NCI-H2107 treated with DMSO at 0.1 percent for 48 hours (cell line): ENCODE results near the gene VAT1L.

ENCODE experiments used
- DNase-seq: peaks from one replicate; lab custom pipeline; 2025; ENCODE audit not compliant: unreplicated experiment; lab: John Stamatoyannopoulos, UW

VAT1L gene, protein sequence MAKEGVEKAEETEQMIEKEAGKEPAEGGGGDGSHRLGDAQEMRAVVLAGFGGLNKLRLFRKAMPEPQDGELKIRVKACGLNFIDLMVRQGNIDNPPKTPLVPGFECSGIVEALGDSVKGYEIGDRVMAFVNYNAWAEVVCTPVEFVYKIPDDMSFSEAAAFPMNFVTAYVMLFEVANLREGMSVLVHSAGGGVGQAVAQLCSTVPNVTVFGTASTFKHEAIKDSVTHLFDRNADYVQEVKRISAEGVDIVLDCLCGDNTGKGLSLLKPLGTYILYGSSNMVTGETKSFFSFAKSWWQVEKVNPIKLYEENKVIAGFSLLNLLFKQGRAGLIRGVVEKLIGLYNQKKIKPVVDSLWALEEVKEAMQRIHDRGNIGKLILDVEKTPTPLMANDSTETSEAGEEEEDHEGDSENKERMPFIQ

DNA sequence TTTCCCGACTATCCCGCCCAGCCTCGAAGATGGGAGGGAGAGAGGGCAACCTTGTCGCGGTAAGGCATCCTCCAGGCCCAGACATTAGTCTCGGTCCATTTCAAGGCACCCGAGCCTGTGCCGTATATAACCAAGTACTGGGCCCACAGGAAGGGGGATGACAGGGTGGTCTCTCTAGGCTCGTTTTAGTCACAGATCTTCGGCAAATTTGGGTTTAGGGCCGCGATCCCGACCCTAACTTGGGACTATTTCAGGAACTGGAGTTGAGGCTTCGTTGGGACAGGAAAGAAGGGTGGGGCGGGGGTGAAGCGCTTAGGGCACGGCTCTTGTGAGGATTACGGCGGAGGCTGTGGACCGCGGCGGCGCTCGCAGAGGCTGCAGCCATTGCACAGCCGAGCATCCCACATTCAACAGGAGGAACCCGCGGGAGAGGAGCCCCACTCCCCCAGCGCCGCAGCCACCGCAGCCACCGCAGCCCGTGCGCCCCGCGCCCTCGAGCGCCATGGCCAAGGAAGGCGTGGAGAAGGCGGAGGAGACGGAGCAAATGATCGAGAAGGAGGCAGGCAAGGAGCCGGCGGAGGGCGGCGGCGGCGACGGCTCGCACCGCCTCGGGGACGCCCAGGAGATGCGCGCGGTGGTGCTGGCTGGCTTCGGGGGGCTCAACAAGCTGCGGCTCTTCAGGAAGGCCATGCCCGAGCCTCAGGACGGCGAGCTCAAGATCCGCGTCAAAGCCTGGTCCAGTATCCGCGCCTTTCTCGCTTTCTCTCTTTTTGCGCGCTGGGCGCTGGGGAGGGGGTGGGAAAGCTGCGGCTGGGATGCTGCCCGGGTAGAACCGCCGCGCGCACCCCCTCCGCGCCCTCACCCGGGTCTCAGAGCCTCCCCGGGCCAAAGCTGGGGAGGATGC is at the start of gene VAT1L:
Gene VAT1L, plus strand, starts transcription at position 384 of the 904 bp plus-strand sequence. Its CDS starts 119 bp downstream, at position 503.
- DNase-seq, result no peak

DNA sequence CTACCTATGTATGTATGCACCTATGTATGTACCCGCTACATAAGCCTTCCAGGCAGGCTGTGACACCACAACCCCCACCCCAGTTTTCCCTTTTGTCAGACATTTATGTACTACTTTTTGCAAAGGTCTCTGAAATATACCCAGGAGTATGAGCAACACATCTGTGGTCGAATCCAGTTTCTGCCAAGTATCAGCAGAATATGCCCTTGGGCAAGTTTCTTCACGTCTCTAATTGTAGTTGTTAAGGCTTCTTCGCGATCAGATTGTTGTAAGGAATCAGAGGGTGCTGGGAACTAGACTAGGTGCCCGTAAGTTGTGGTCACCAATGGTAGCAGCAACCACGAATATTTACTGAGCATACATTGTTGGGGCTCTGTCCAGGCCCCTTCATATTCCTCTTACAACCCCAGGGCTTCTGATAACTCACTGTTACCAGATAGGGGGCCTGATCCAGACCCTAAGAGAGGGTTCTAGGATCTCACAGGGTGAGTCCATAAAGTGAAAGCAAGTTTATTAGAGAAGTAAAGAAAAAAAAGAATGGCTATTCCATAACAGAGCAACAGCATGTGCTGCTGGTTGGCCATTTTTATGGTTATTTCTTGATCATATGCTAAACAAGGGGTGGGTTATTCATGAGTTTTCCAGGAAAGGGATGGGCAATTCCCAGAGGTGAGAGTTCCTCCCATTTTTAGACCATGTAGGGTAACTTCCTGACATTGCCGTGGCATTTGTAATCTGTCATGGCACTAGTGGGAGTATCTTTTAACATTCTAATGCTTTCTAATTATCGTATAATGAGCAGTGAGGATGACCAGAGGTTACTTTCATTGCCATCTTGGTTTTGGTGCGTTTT is 49.4 kb upstream of the VAT1L start:
- no peak for DNase-seq

DNA sequence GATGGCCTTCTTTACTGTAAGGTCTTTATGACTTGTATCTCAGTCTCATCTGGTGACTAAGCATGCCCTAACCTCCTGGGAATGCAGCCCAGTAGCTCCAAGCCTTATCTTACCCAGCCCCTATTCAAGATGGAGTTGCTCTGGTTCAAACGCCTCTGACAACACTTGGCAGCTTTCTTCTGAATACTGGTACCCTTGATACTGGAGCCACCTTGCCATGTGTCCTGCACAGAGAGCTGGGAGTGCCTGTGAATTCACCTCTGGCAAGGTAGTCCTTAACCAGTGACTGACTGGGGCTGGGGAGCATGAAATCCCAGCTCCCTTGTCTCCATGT is 48.8 kb upstream of the VAT1L start:
- DNase-seq, result no peak

DNA sequence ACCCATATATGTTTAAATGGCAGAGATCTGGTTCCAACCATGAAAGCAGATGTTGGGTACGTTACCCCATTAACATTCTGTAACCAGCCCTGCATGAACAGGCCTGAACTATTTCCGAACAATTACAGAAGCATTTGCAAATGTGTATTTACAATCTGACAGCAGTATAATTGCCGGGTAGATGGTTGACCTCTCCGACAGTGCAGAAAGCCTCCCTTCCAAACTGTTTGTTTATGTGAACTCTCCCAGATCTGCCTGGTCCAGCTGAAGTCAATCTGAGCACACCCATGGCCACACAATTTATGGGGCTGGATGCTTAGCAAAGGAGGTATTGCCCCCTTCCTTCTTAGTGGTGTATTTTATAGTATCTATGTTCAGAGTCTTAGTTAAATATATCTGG is 44.2 kb upstream of the VAT1L start:
- no peak for DNase-seq

DNA sequence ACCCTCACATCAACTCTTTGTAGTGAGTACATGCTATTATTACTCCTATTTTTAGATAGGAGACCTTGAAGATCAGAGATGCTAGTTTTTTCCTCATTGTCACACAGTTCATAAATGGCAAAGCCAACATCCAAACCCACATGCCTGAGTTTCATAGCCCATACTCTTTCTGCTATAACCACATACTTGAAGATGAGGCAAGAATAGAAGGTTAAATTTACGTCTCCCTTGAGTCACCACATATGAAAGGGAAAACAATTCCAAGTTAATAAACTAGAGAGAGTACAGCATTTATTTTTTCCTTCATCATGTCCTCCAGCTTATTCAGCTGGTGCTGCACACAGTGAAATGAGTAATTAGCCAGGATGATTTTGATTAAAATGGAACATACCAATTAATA is 42.4 kb upstream of the VAT1L start:
- DNase-seq, result no peak

DNA sequence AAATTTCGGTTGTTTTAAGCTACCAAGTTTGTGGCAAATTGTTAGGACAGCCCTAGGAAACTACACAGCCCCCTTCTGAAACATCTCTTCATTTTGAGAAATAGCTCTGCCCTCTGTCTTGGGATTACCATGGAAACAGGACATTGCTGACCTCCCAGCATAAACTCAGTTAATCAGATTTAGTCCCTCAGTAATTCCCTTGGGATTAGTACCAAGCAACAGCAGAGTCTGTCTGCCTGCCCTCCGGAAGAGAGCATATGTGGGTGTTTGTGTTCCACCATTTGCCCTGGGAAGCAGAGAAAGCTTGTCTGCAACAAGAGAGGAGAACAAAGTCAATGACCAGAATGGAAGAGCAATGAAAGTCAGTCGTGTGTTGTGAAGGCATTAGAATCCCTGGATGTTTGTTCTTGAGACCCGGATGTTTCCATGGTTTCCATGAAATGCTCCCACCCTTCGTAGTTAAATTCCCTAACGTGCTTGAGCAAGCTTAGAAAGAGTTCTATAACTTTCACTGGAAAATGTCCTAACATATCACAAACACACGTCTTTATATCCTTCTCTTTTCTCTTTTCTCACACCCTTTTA is 39.9 kb upstream of the VAT1L start:
- no peak for DNase-seq

DNA sequence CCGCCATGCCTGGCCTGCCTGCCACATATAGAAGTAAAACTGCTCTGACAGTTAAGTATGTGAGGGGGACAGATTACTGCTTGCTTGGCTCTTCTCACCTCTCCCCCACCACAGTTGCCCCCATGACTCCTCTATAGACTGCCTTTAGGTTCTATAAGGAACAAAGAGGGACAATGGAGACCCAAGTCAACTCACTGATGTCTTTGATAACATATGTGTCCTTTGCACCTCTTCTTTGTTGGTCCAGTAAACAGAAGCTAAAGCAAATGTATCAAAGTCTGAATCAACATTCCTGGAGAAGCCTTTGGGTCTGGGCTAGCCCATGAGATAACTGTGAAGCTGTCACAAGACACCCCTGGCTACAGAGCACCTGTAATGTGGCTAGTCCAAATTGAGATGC is 38.9 kb upstream of the VAT1L start:
- no peak for DNase-seq

DNA sequence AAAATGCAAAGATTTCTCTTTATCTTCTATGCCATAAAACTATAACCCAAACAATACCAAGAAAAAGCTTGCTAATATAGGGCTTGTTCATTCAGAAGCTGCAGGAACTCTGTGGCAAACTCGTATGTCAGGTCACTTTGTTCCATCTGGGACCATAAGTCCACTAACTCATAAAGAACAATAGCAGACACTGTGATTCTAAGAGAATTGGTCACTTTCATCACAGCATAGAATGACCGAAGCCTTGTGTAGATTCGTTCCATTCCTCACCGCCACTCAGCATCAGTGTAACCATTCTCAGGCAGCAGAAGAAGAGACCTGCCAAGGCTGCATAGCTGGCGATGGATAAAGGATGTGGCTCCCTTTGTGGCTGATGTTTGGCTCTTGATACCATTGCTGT is 30.3 kb upstream of the VAT1L start:
- no peak for DNase-seq

DNA sequence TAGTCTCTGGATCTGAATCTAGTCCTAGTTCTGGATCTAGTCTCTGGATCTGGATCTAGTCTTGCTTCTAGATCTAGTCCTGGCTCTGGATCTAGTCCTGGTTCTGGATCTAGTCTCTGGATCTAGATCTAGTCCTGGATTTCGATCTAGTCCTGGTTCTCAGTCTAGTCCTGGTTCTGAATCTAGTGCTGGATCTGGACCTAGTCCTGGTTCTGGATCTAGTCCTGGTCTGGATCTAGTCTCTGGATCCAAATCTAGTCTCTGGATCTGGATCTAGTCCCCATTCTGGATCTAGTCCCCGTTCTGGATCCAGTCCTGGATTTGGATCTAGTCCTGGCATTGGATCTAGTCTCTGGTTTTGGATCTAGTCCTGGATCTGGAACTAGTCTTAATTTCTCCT is 29.9 kb upstream of the VAT1L start:
- DNase-seq, result no peak

DNA sequence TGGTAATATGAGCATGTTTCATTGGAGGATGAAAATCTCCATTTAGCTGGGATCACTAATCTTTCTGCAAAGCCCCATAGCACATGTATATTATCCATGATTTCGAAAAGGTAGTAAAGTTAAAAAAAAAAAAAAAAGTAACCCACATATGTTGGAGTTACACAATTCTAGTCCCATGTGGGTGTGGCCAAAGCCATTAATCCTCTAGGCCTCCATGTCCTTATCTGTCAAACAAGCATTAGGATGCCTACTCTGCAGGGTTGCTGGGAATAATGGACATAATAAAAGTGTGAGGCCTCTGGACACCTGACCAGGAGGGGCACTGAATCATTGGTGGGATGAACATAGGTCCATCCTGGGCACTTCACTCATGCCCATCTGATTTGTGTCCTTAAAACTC is 29.2 kb upstream of the VAT1L start:
- no peak for DNase-seq

DNA sequence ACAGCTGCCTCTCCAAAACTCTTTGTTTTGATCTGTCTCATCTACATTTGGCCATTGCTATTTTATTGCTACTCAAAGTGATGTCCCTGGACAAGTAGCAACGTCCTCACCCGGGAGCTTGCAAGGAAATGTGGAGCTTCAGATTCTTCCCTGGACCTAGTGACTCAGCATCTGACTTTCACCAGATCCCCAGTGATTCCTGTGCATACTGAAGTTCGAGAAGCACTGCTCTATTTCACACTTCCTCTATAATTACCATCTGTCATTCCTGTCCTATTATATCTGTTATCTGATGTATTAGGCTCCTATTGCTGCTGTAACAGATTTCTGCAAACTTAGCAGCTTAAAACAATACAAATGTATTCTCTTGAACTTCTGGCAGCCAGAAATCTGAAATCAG is 28.5 kb upstream of the VAT1L start:
- DNase-seq, result no peak

DNA sequence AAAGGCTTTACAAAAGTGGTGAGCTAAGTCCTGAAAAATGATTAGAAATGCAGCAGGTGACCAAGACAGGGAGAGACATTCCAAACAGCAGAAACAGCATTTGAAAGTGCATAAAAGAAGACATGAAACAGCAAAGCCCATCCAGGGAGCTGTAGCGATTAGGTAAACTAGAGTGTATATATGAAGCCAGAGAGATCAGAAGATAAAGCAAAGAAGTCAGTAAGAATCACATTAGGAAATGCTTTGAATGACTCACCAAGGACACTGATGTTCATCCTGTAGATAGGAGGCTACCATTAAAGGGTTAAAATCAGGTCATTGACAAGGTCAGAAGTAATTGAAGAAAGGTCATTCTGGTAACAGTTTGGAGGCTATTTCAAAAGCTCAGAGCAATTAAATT is 27.6 kb upstream of the VAT1L start:
- DNase-seq, result no peak

DNA sequence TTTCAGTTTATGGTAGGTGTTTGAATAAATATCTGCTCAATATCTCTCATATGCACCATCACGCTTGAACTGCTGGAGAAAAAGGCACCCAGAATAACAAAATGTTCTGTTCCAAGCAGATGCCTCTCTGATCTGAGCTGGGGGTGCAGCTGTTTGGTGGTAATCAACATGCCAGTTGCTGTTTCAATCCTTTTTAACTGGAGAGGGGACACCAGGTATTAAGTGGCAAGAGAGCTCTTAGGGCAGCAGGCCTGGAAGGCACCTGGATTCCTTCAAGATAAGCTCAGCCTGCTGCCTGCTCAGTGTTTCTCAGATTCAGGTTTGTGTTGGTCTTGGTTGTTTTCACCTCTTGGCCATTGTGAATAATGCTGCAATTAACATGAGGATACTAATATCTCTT is 27.2 kb upstream of the VAT1L start:
- DNase-seq, result no peak

DNA sequence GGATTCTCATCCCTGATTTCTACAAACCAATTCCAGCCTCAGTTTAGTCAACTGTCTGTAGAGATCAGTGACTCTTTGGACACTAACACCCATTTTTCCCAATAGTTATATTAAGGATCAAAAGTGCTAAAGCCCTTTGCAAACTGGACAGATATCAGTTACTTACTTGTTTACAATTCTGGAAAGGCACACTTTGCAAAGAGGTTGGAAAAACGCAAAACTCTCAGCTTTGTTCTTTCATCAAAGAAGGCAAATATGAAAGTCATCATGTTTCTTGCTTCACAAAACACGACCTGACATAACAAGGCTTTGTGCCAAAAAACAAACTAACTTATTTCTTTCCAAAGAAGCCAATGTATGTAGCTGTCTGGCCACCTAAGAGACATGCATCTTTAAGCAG is 26.1 kb upstream of the VAT1L start:
- DNase-seq, result no peak

DNA sequence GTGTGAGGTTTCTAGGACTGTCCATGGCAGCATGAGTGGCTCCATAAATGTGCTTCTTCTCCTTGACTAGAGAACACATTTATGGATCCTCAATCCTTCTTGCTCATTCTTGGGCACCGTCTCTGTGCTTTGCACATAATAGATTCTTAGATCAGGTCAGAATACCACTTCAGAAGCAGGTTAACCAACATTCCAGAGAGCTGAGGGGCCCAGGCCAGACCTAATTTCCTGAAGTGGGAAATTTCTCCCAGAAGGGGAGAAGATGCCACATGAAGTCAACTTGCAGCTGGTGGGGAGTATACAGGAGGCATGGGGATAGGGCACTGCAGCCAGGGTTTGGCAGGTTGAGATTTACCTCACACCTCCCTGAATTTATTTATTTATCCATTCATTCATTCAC is 24.4 kb upstream of the VAT1L start:
- DNase-seq, result no peak

DNA sequence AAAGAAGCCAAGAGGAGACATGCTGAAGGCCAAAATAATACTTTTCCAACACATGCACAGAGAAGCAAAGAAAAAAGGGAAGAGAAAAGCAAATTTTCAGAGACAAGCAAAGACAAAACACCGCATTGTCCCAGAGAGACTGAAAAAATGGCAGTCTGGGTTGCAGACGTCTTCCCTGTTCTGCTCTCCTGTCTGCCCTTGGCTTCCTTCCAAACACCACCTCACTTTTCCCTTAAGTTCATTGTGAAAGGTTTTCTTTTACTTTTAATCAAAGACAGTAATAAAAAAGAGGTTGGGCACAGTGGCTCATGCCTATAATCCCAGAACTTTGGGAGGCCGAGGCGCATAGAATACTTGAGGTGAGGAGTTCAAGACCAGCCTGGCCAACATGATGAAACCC is 21.2 kb upstream of the VAT1L start:
- no peak for DNase-seq

DNA sequence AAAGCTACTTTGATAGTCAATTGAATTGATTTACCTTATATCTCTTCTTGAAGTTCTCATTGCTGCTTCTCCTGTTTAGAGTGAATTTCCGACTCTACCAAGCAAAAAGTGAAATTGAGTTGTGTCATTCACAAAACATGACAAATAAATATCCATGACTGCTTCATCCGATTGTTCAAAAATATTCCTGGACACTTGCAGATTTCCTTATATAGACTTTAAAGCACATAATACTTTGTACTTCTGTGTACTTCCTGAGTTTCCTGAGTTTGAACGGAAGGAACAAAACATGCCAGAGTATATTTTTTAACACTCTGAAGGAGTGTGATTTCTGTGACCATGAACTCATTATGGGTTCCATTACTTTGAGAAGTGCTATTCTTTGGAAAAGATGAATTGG is 20.5 kb upstream of the VAT1L start:
- no peak for DNase-seq

DNA sequence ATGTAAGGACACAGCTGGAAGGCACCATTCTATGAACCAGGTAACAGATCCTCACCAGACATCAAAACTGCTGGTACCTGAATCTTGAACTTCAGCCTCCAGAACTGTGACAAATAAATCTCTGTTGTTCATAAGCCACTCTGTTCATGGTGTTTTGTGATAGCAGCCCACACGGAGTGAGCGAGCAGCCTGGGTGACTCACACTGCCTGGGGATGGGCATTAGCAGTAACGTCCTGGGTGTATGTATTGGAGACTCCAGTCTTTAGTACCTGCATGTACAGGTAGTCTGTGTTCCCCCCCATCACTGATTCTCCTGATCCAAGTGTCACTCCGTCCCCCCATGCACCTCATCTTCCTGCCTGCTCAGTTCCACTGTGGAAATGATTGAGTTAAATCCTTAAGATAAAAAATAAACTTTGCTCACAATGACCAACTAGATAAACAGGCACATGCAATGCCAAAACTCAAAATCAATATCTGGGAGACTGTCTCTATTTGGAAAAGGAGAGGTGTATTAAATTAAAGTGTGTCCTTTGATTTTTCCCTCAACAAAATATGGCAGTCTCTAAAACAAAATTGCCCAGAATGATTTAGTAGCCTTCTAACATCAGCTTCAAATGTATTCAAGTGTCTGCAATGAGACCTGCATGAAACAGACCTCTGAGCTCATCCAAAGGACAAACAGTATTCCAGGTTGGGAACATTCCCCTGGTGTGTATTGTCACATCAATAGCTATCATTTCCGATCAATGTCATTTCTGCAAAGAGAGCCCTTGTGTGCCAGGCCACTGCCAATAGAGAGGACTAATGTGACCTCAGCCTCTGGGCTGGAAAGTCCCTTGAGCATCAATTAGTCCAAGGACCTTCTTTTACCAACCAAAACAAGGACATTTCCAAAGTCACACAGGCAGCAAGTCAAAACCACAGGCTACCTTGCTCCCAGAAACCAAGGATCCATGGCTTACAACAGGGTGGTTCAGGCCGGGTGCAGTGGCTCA is 12.2 kb upstream of the VAT1L start:
- no peak for DNase-seq

DNA sequence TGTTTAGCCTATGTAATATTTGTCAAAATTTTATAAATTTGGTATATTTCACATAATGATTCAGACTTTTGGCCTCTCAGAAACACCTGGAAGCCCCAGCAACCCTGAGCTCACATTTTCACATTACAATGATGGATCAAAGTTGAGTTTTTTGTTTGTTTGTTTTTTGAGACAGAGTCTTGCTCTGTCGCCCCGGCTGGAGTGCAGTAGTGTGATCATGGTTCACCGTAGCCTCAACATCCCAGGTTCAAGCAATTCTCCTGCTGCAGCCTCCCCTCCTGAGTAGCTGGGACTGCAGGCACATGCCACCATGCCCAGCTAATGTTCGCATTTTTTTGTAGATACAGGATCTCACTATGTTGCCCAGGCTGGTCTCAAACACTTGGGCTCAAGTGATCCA is 10.6 kb upstream of the VAT1L start:
- DNase-seq, result no peak

DNA sequence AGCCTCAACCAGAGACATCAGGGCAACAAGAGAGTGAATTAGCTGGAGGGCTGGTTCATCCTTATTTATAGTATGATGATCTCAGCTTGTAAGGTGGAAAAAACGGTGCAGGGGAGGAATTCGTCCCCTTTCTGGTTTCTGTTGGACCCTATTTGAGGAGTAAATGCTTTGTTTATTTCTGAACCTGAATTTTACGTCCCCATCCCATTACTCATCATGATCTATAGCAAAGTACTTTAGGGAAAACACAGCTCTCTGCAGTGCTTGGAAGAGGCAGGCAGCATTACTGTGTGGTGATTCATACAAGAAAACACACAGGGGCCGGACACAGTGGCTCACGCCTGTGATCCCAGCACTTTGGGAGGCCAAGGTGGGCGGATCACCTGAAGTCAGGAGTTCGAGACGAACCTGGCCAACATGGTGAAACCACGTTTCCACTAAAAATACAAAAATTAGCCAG is 8.0 kb upstream of the VAT1L start:
- no peak for DNase-seq
